GM19025 (cell line): Measurements from ENCODE around the gene GNAO1.

Experiments
- ATAC-seq: cut with Tn5 transposase; IDR thresholded peaks from one replicate; pipeline ENCODE4 v1.9.1; 2021; ENCODE audit warnings: mild to moderate bottlenecking, low read depth, moderate library complexity; ENCODE audit not compliant: unreplicated experiment

GNAO1 gene

GRCh38 chr16:56263711-56264608 is 72.7 kb downstream of the GNAO1 start:
- no peak for ATAC-seq

- no peak for ATAC-seq
These were observed 73.3 kb downstream of the GNAO1 start for GRCh38 chr16:56264609-56264972.

- no peak for ATAC-seq
These were observed 73.9 kb downstream of the GNAO1 start for GRCh38 chr16:56265184-56265583.

- ATAC-seq = no peak
These were observed 74.5 kb downstream of the GNAO1 start for GRCh38 chr16:56265746-56266145.

GRCh38 chr16:56266641-56267607 is 75.6 kb downstream of the GNAO1 start:
- no peak for ATAC-seq

- ATAC-seq = no peak
These were observed 76.6 kb downstream of the GNAO1 start for GRCh38 chr16:56267888-56268287.

GRCh38 chr16:56268799-56269198 is 77.5 kb downstream of the GNAO1 start:
- ATAC-seq = no peak

GRCh38 chr16:56269281-56269680 is 78.0 kb downstream of the GNAO1 start:
- no peak for ATAC-seq

GRCh38 chr16:56269811-56270684 is 78.8 kb downstream of the GNAO1 start:
- no peak for ATAC-seq

GRCh38 chr16:56270828-56271227 is 79.5 kb downstream of the GNAO1 start:
- no peak for ATAC-seq

GRCh38 chr16:56272583-56272894 is 81.2 kb downstream of the GNAO1 start:
- ATAC-seq = no peak

GRCh38 chr16:56273615-56274014 is 82.3 kb downstream of the GNAO1 start:
- no peak for ATAC-seq

- no peak for ATAC-seq
These were observed 83.1 kb downstream of the GNAO1 start for GRCh38 chr16:56274369-56274768.

- no peak for ATAC-seq
These were observed 83.8 kb downstream of the GNAO1 start for GRCh38 chr16:56275076-56275475.

- no peak for ATAC-seq
These were observed 84.5 kb downstream of the GNAO1 start for GRCh38 chr16:56275801-56276200.

GRCh38 chr16:56277075-56277474 is 85.8 kb downstream of the GNAO1 start:
- no peak for ATAC-seq

GRCh38 chr16:56278196-56278855 is 87.0 kb downstream of the GNAO1 start:
- no peak for ATAC-seq

- ATAC-seq = no peak
These were observed 87.8 kb downstream of the GNAO1 start for GRCh38 chr16:56279132-56279531.

- no peak for ATAC-seq
These were observed 88.6 kb downstream of the GNAO1 start for GRCh38 chr16:56279914-56280313.

GRCh38 chr16:56281249-56281805 is 90.0 kb downstream of the GNAO1 start:
- ATAC-seq = no peak
